GM23338 (cell line): ENCODE results near the gene REELD1. TPM values are rescaled to one million over a fixed set of nuclear protein-coding genes. Genes with fewer than 3 reads are reported as not detected.

ENCODE experiments used
- ATAC-seq: fragments of 200-7000 bp; cut with Tn5 transposase; 3 replicates; pipeline ENCODE4 v1.9.1; 2020
- DNase-seq: peaks from one replicate; pipeline ENCODE4 v3.0.0-alpha.2; 2015; ENCODE audit warnings: low spot score
- H2AFZ ChIP-seq: fragments of 200-600 bp; sonication (generic); 2 replicates; pipeline ENCODE4 v1.8.0; 2016; ENCODE audit warnings: antibody characterized with exemption, mild to moderate bottlenecking, moderate library complexity
- H3F3A ChIP-seq: fragments of 200-600 bp; sonication (generic); replicated peaks from 2 replicates; pipeline ENCODE4 v1.8.0; 2017; ENCODE audit warnings: antibody characterized with exemption, mixed run types, low read depth
- H3K27ac ChIP-seq: fragments of 200-600 bp; sonication (generic); 2 replicates; pipeline ENCODE4 v1.6.1; 2016; ENCODE audit warnings: low read depth
- H3K27me3 ChIP-seq: fragments of 200-600 bp; sonication (generic); 2 replicates; pipeline ENCODE4 v1.8.0; 2016; ENCODE audit warnings: mild to moderate bottlenecking, mixed run types, moderate library complexity; ENCODE audit not compliant: insufficient read depth
- H3K36me3 ChIP-seq: fragments of 200-600 bp; sonication (generic); 2 replicates; pipeline ENCODE4 v1.8.0; 2016; ENCODE audit warnings: mild to moderate bottlenecking; ENCODE audit not compliant: insufficient read depth
- H3K4me1 ChIP-seq: fragments of 200-600 bp; sonication (generic); 2 replicates; pipeline ENCODE4 v1.8.0; 2016; ENCODE audit warnings: mild to moderate bottlenecking, moderate library complexity; ENCODE audit not compliant: insufficient read depth
- H3K4me2 ChIP-seq: fragments of 200-600 bp; sonication (generic); 2 replicates; pipeline ENCODE4 v1.7.1; 2017; ENCODE audit warnings: mixed run types
- H3K4me3 ChIP-seq: fragments of 200-600 bp; sonication (generic); 2 replicates; pipeline ENCODE4 v1.6.1; 2016; ENCODE audit warnings: mixed run types
- H3K79me2 ChIP-seq: fragments of 200-600 bp; sonication (generic); replicated peaks from 2 replicates; pipeline ENCODE4 v1.8.0; 2017; ENCODE audit warnings: mild to moderate bottlenecking; ENCODE audit not compliant: insufficient read depth
- H3K9me2 ChIP-seq: fragments of 200-600 bp; sonication (generic); 2 replicates; pipeline ENCODE4 v1.8.0; 2017; ENCODE audit not compliant: insufficient read depth
- H4K20me1 ChIP-seq: fragments of 200-600 bp; sonication (generic); replicated peaks from 2 replicates; pipeline ENCODE4 v1.8.0; 2017; ENCODE audit warnings: mild to moderate bottlenecking; ENCODE audit not compliant: insufficient read depth
- H3K27ac Mint-ChIP-seq: 2 replicates; pipeline ENCODE4 v1.8.0; 2020; ENCODE audit warnings: inconsistent platforms, mild to moderate bottlenecking, moderate library complexity, mixed read lengths
- H3K27me3 Mint-ChIP-seq: 3 replicates; pipeline ENCODE4 v1.8.0; 2022; ENCODE audit warnings: low read depth, mild to moderate bottlenecking, moderate library complexity, mixed read lengths, inconsistent platforms; ENCODE audit not compliant: insufficient read depth, poor library complexity
- H3K36me3 Mint-ChIP-seq: 3 replicates; pipeline ENCODE4 v1.8.0; 2021; ENCODE audit warnings: low read depth, mild to moderate bottlenecking, inconsistent platforms, moderate library complexity, mixed read lengths
- H3K4me1 Mint-ChIP-seq: 3 replicates; pipeline ENCODE4 v1.8.0; 2020; ENCODE audit warnings: mild to moderate bottlenecking, inconsistent platforms, mixed read lengths
- H3K4me3 Mint-ChIP-seq: 3 replicates; pipeline ENCODE4 v1.8.0; 2021; ENCODE audit warnings: moderate library complexity, mild to moderate bottlenecking, inconsistent platforms, mixed read lengths
- H3K9me3 Mint-ChIP-seq: 3 replicates; pipeline ENCODE4 v1.8.0; 2020; ENCODE audit warnings: moderate library complexity, mild to moderate bottlenecking, inconsistent platforms, mixed read lengths
- CREB1 ChIP-seq: fragments of 250-450 bp; sonication (Bioruptor Pico); IDR thresholded peaks from 2 replicates; pipeline ENCODE4 v1.5.0; 2020; ENCODE audit warnings: low read depth, mild to moderate bottlenecking, moderate library complexity
- EZH2 ChIP-seq: fragments of 200-600 bp; sonication (generic); IDR thresholded peaks from one replicate; pipeline ENCODE4 v1.8.0; 2017; ENCODE audit warnings: antibody characterized with exemption, mild to moderate bottlenecking, low read depth; ENCODE audit not compliant: unreplicated experiment
- EZH2phosphoT487 ChIP-seq: fragments of 200-600 bp; sonication (generic); IDR thresholded peaks from one replicate; pipeline ENCODE4 v1.8.1; 2018; ENCODE audit warnings: antibody characterized with exemption; ENCODE audit not compliant: unreplicated experiment
- JUNB ChIP-seq: IDR thresholded peaks from one replicate; pipeline ENCODE4 v1.6.1; 2016; ENCODE audit warnings: antibody characterized with exemption; ENCODE audit not compliant: unreplicated experiment
- NANOG ChIP-seq: IDR thresholded peaks from 2 replicates; pipeline ENCODE4 v1.6.1; 2016; ENCODE audit warnings: antibody characterized with exemption, borderline replicate concordance
- STAT1 ChIP-seq: IDR thresholded peaks from one replicate; pipeline ENCODE4 v1.6.1; 2016; ENCODE audit warnings: antibody characterized with exemption; ENCODE audit not compliant: unreplicated experiment
- ZNF114 ChIP-seq: fragments of 250-450 bp; sonication (Bioruptor Pico); IDR thresholded peaks from 2 replicates; pipeline ENCODE4 v1.5.0; 2020; ENCODE audit warnings: mild to moderate bottlenecking, moderate library complexity
- ZNF331 ChIP-seq: fragments of 250-450 bp; sonication (Bioruptor Pico); IDR thresholded peaks from 2 replicates; pipeline ENCODE4 v1.5.0; 2020; ENCODE audit warnings: low read depth, mild to moderate bottlenecking, moderate library complexity
- polyA plus RNA-seq: library from polyadenylated mRNA; unstranded; fragments of >200 nt; fragmentation: Nextera tagmentation; extraction: Ambion mirVana; gene quantifications from 2 replicates; pipeline ENCODE4 v1.2.1, GENCODE V29; 2016
- total RNA-seq: library from RNA; depleted of rRNA; stranded (reverse); fragments of >200 nt; shearing (Covaris generic); gene quantifications from 2 replicates; pipeline ENCODE4 v1.2.3, GENCODE V29; 2014
- TF ChIP-seq, protein P1 (sequence below): IDR thresholded peaks from one replicate; pipeline ENCODE4 v1.6.1; 2018; ENCODE audit warnings: antibody characterized with exemption; ENCODE audit not compliant: unreplicated experiment
- TF ChIP-seq, protein P2 (sequence below): fragments of 250-450 bp; sonication (Bioruptor Pico); IDR thresholded peaks from 2 replicates; pipeline ENCODE4 v1.5.0; 2020; ENCODE audit warnings: mild to moderate bottlenecking, moderate library complexity
- TF ChIP-seq, protein P3 (sequence below), 2 experiments: fragments of 200-600 bp in 1 of 2; sonication (generic) in 1 of 2; conservative IDR thresholded peaks; 2 replicates each; pipeline versions ENCODE4 v1.5.1 to v1.6.1; 2016 to 2017; ENCODE audit warnings: antibody characterized with exemption in 2 of 2, low read depth in 2 of 2, mild to moderate bottlenecking in 2 of 2, moderate library complexity in 1 of 2
- TF ChIP-seq, protein P4 (sequence below): IDR thresholded peaks from 2 replicates; pipeline ENCODE4 v1.6.1; 2016; ENCODE audit warnings: antibody characterized with exemption

The REELD1 gene
- total and polyA plus RNA-seq, 2 experiments from 2014 or later: 0.19 TPM; not detected in 1

DNA sequence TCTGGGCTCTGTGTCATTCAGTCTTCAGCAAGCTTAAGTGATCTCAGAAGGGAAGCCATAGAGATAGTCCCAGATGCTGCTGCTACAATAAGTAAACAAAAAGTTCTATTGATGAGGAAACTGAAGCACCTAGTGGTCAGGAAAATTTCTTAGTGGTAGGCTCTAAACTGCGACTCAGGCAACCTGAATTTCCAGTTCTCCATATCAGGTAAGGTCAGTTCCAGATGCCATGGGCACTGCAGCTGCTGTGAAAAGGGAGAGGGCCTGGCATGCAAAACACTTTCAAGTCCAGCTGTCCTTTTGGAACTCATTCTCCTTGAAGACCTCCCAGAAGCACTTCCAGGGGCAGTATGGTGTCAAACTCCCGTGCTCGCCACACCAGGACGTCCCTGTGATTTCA, 46.2 kb downstream of the REELD1 start (continued):
- TF ChIP-seq, protein P1, sequence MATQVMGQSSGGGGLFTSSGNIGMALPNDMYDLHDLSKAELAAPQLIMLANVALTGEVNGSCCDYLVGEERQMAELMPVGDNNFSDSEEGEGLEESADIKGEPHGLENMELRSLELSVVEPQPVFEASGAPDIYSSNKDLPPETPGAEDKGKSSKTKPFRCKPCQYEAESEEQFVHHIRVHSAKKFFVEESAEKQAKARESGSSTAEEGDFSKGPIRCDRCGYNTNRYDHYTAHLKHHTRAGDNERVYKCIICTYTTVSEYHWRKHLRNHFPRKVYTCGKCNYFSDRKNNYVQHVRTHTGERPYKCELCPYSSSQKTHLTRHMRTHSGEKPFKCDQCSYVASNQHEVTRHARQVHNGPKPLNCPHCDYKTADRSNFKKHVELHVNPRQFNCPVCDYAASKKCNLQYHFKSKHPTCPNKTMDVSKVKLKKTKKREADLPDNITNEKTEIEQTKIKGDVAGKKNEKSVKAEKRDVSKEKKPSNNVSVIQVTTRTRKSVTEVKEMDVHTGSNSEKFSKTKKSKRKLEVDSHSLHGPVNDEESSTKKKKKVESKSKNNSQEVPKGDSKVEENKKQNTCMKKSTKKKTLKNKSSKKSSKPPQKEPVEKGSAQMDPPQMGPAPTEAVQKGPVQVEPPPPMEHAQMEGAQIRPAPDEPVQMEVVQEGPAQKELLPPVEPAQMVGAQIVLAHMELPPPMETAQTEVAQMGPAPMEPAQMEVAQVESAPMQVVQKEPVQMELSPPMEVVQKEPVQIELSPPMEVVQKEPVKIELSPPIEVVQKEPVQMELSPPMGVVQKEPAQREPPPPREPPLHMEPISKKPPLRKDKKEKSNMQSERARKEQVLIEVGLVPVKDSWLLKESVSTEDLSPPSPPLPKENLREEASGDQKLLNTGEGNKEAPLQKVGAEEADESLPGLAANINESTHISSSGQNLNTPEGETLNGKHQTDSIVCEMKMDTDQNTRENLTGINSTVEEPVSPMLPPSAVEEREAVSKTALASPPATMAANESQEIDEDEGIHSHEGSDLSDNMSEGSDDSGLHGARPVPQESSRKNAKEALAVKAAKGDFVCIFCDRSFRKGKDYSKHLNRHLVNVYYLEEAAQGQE: no peak
- no peak for TF ChIP-seq EZH2phosphoT487

DNA sequence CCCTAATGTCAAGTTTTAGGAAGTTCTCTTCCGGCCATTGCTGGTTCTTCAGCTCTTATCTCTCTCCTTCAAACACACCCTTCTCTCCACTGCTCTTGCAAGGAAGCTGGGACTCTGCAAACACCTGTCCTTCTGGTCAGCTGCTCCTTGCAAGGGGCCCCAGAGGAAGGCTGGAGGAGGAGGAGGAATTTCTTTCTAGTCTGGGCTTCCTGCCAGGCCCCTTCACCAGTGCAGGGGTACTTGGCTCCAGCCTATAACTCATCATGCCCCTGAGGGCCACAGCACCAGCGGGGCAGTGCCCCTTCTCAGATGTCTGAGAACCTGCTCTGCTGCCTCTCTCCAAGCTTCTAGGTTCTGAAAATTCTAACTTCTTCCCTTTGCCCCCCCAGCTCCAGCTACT, 46.7 kb downstream of the REELD1 start:
- Histone ChIP-seq H3K4me3 (no peak overlapping the region), H3K79me2 (no peaks in the 10 kb centered on the region), H3K27me3 (no peaks in the 10 kb centered on the region), H3K4me2 (no peak overlapping the region), H3K4me1 (peaks cover 12% of the 10 kb centered on the region), H3K27ac (no peak overlapping the region), H2AFZ (no peak overlapping the region), H4K20me1 (no peaks in the 10 kb centered on the region), H3K36me3 (no peaks in the 10 kb centered on the region), H3K9me2 (peaks cover 9% of the 10 kb centered on the region), H3F3A (no peaks in the 10 kb centered on the region)
- DNase-seq (no peak), ATAC-seq (no peak)
- Mint-ChIP-seq H3K36me3 (no peaks in the 10 kb centered on the region), H3K4me3 (no peak overlapping the region), H3K27me3 (peaks cover 2% of the 10 kb centered on the region), H3K27ac (no peak overlapping the region), H3K4me1 (peaks cover 6% of the 10 kb centered on the region), H3K9me3 (no peaks in the 10 kb centered on the region)
- TF ChIP-seq, protein P2, sequence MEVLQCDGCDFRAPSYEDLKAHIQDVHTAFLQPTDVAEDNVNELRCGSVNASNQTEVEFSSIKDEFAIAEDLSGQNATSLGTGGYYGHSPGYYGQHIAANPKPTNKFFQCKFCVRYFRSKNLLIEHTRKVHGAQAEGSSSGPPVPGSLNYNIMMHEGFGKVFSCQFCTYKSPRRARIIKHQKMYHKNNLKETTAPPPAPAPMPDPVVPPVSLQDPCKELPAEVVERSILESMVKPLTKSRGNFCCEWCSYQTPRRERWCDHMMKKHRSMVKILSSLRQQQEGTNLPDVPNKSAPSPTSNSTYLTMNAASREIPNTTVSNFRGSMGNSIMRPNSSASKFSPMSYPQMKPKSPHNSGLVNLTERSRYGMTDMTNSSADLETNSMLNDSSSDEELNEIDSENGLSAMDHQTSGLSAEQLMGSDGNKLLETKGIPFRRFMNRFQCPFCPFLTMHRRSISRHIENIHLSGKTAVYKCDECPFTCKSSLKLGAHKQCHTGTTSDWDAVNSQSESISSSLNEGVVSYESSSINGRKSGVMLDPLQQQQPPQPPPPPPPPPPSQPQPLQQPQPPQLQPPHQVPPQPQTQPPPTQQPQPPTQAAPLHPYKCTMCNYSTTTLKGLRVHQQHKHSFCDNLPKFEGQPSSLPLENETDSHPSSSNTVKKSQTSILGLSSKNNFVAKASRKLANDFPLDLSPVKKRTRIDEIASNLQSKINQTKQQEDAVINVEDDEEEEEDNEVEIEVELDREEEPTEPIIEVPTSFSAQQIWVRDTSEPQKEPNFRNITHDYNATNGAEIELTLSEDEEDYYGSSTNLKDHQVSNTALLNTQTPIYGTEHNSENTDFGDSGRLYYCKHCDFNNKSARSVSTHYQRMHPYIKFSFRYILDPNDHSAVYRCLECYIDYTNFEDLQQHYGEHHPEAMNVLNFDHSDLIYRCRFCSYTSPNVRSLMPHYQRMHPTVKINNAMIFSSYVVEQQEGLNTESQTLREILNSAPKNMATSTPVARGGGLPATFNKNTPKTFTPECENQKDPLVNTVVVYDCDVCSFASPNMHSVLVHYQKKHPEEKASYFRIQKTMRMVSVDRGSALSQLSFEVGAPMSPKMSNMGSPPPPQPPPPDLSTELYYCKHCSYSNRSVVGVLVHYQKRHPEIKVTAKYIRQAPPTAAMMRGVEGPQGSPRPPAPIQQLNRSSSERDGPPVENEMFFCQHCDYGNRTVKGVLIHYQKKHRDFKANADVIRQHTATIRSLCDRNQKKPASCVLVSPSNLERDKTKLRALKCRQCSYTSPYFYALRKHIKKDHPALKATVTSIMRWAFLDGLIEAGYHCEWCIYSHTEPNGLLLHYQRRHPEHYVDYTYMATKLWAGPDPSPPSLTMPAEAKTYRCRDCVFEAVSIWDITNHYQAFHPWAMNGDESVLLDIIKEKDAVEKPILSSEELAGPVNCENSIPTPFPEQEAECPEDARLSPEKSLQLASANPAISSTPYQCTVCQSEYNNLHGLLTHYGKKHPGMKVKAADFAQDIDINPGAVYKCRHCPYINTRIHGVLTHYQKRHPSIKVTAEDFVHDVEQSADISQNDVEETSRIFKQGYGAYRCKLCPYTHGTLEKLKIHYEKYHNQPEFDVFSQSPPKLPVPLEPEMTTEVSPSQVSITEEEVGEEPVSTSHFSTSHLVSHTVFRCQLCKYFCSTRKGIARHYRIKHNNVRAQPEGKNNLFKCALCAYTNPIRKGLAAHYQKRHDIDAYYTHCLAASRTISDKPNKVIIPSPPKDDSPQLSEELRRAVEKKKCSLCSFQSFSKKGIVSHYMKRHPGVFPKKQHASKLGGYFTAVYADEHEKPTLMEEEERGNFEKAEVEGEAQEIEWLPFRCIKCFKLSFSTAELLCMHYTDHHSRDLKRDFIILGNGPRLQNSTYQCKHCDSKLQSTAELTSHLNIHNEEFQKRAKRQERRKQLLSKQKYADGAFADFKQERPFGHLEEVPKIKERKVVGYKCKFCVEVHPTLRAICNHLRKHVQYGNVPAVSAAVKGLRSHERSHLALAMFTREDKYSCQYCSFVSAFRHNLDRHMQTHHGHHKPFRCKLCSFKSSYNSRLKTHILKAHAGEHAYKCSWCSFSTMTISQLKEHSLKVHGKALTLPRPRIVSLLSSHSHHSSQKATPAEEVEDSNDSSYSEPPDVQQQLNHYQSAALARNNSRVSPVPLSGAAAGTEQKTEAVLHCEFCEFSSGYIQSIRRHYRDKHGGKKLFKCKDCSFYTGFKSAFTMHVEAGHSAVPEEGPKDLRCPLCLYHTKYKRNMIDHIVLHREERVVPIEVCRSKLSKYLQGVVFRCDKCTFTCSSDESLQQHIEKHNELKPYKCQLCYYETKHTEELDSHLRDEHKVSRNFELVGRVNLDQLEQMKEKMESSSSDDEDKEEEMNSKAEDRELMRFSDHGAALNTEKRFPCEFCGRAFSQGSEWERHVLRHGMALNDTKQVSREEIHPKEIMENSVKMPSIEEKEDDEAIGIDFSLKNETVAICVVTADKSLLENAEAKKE (CRISPR knock-in tag): no peak
- TF ChIP-seq EZH2: no peak
- TF ChIP-seq ZNF114 (CRISPR knock-in tag): no peak
- no peak for TF ChIP-seq JUNB
- no peak for TF ChIP-seq CREB1 (CRISPR knock-in tag)
- TF ChIP-seq, protein P3, sequence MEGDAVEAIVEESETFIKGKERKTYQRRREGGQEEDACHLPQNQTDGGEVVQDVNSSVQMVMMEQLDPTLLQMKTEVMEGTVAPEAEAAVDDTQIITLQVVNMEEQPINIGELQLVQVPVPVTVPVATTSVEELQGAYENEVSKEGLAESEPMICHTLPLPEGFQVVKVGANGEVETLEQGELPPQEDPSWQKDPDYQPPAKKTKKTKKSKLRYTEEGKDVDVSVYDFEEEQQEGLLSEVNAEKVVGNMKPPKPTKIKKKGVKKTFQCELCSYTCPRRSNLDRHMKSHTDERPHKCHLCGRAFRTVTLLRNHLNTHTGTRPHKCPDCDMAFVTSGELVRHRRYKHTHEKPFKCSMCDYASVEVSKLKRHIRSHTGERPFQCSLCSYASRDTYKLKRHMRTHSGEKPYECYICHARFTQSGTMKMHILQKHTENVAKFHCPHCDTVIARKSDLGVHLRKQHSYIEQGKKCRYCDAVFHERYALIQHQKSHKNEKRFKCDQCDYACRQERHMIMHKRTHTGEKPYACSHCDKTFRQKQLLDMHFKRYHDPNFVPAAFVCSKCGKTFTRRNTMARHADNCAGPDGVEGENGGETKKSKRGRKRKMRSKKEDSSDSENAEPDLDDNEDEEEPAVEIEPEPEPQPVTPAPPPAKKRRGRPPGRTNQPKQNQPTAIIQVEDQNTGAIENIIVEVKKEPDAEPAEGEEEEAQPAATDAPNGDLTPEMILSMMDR (conservative IDR thresholded peaks at IDR 0.05; ENCODE audit: low read depth in 2 of 2): no peak
- TF ChIP-seq, protein P4, sequence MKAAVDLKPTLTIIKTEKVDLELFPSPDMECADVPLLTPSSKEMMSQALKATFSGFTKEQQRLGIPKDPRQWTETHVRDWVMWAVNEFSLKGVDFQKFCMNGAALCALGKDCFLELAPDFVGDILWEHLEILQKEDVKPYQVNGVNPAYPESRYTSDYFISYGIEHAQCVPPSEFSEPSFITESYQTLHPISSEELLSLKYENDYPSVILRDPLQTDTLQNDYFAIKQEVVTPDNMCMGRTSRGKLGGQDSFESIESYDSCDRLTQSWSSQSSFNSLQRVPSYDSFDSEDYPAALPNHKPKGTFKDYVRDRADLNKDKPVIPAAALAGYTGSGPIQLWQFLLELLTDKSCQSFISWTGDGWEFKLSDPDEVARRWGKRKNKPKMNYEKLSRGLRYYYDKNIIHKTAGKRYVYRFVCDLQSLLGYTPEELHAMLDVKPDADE: no peak
- TF ChIP-seq NANOG: no peak
- no peak for TF ChIP-seq STAT1
- TF ChIP-seq ZNF331 (CRISPR knock-in tag): no peak
